Ishikawa (cell line): ENCODE results near the gene ATG2B.
A peak's percentile ranks its signal among the peaks of the same experiment; 100 is the strongest.

ENCODE experiments used
- CEBPB ChIP-seq: IDR thresholded peaks from 2 replicates; pipeline ENCODE4 v1.6.1; 2012
- CREB1 ChIP-seq: IDR thresholded peaks from 2 replicates; pipeline ENCODE4 v1.6.1; 2012; ENCODE audit warnings: low read depth
- EGR1 ChIP-seq: IDR thresholded peaks from 2 replicates; pipeline ENCODE4 v1.6.1; 2012
- EP300 ChIP-seq: IDR thresholded peaks from 2 replicates; pipeline ENCODE4 v1.6.1; 2012; ENCODE audit warnings: borderline replicate concordance
- FOXM1 ChIP-seq: IDR thresholded peaks from 2 replicates; pipeline ENCODE4 v1.6.1; 2012; ENCODE audit warnings: low read depth, borderline replicate concordance
- MAX ChIP-seq: IDR thresholded peaks from 2 replicates; pipeline ENCODE4 v1.6.1; 2012
- NFIC ChIP-seq: IDR thresholded peaks from 2 replicates; pipeline ENCODE4 v1.6.1; 2012
- RAD21 ChIP-seq: IDR thresholded peaks from 2 replicates; pipeline ENCODE4 v1.6.1; 2012; ENCODE audit warnings: low read depth
- REST ChIP-seq: IDR thresholded peaks from 2 replicates; pipeline ENCODE4 v1.6.1; 2012; ENCODE audit warnings: low read depth, mild to moderate bottlenecking
- TAF1 ChIP-seq: IDR thresholded peaks from 2 replicates; pipeline ENCODE4 v1.6.1; 2012; ENCODE audit warnings: low read depth, mild to moderate bottlenecking
- TCF12 ChIP-seq: IDR thresholded peaks from 2 replicates; pipeline ENCODE4 v1.6.1; 2012; ENCODE audit warnings: low read depth
- TEAD4 ChIP-seq: IDR thresholded peaks from 2 replicates; pipeline ENCODE4 v1.6.1; 2012
- YY1 ChIP-seq: IDR thresholded peaks from 2 replicates; pipeline ENCODE4 v1.6.1; 2012; ENCODE audit warnings: low read depth
- ZBTB7A ChIP-seq: IDR thresholded peaks from 2 replicates; pipeline ENCODE4 v1.6.1; 2012; ENCODE audit warnings: low read depth
- TF ChIP-seq, protein P1 (sequence below): IDR thresholded peaks from 2 replicates; pipeline ENCODE4 v1.6.1; 2012

The ATG2B gene

DNA sequence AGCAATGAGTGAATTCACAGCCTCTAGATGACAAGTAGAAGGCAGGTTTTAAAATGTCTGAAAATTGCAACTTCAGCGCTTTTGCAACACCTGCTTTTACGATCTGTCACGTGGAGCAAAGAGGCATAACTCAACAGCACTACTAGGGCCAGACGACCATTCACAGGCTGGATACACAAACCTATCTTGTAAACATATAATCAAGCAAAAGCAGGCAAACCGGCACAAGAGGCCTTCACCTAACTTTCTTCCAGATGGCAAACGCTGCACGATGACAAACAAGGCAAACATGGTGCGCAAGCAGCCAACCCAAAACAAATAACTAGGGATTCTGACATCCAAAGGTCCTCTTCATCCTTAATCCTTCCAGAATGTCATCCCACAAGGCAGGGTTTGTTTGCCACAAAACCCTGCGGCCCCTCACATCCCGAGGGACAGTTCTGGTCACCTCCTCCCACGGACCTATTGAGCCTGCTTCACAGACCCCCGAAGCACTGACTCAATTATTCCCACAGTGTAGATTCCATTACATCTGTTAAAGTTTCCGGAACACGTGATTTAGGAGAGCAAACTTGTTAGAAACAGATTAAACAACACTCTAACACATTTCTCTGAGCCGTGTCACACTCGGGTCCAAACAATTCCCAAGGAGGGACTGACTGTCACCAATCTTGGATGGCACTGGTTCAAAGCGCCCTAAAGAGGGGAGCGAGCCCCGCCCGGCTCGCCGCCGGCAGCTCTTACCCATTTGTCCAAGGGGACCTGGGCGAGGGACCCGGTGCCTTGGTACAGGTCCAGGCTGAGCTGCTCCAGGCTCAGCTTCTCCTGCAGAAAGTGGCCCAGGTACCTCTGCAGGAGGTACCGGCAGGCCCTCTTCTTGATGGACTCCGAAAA is 823 bp downstream of the ATG2B start:
- TF ChIP-seq TAF1 (0 out of 2 replicates have a peak, but pooled peaks have one; percentile 21), FOXM1 (no peak), MAX (peak; percentile 67), REST (no peak), EGR1 (no peak), CREB1 (no peak), RAD21 (no peak)
- TF ChIP-seq, protein P1, sequence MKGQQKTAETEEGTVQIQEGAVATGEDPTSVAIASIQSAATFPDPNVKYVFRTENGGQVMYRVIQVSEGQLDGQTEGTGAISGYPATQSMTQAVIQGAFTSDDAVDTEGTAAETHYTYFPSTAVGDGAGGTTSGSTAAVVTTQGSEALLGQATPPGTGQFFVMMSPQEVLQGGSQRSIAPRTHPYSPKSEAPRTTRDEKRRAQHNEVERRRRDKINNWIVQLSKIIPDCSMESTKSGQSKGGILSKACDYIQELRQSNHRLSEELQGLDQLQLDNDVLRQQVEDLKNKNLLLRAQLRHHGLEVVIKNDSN: peak; percentile 96

- TF ChIP-seq TCF12: no peak
- TF ChIP-seq EP300: no peak
- no peak for TF ChIP-seq MAX
- TF ChIP-seq, protein P1: no peak
- no peak for TF ChIP-seq YY1
- TF ChIP-seq ZBTB7A: no peak
- TF ChIP-seq RAD21: no peak
- no peak for TF ChIP-seq REST
- TF ChIP-seq FOXM1: no peak
Measured at GRCh38 chr14:96359959-96360358, 3.2 kb downstream of the ATG2B start.

GRCh38 chr14:96357216-96357615 is 5.9 kb downstream of the ATG2B start:
- no peak for TF ChIP-seq FOXM1
- no peak for TF ChIP-seq EGR1
- TF ChIP-seq EP300: no peak
- TF ChIP-seq RAD21: no peak
- TF ChIP-seq TAF1: no peak
- TF ChIP-seq, protein P1: no peak
- no peak for TF ChIP-seq YY1
- no peak for TF ChIP-seq TEAD4
- TF ChIP-seq MAX: no peak
- TF ChIP-seq ZBTB7A: no peak
- no peak for TF ChIP-seq NFIC
- TF ChIP-seq TCF12: no peak
- TF ChIP-seq CREB1: no peak
- TF ChIP-seq CEBPB: no peak
- no peak for TF ChIP-seq REST

GRCh38 chr14:96354246-96354645 is 8.9 kb downstream of the ATG2B start:
- TF ChIP-seq TAF1 (no peak), ZBTB7A (no peak), REST (no peak), EP300 (no peak), CEBPB (no peak), TCF12 (no peak), CREB1 (no peak), EGR1 (no peak), RAD21 (no peak), FOXM1 (no peak), NFIC (no peak), MAX (no peak), YY1 (no peak), TEAD4 (no peak)
- TF ChIP-seq, protein P1: no peak
